Retina (tissue), 1 donor: ENCODE results near the gene CUL4A.
"Not testable (repeated sequence)": the region's sequence is repeated elsewhere in the genome, so short reads cannot be mapped to it uniquely, and the experiment has no call there.

Source experiments
- DNase-seq: peaks from one replicate; pipeline ENCODE4 v3.0.0-alpha.2; 2016

The CUL4A gene

GRCh38 chr13:113293686-113294085 lies 84.3 kb downstream of the CUL4A start:
- DNase-seq, result no peak

- no peak for DNase-seq
These were observed 86.4 kb downstream of the CUL4A start for GRCh38 chr13:113295776-113296175.

GRCh38 chr13:113296823-113297369 lies 87.5 kb downstream of the CUL4A start, which contains the start of gene LAMP1:
LAMP1 (plus strand) TSS chr13:113297239; CDS start chr13:113297435, 196 bp downstream.
- DNase-seq, result peak; percentile 100

GRCh38 chr13:113297370-113298042 lies 88.1 kb downstream of the CUL4A start:
- peak; percentile 55 for DNase-seq

GRCh38 chr13:113298043-113298945 lies 88.9 kb downstream of the CUL4A start:
- no peak for DNase-seq

- no peak for DNase-seq
These were observed 90.5 kb downstream of the CUL4A start for GRCh38 chr13:113299951-113300350.

- DNase-seq, result no peak
These were observed 93.6 kb downstream of the CUL4A start for GRCh38 chr13:113302986-113303385.

GRCh38 chr13:113304121-113304520 lies 94.7 kb downstream of the CUL4A start:
- DNase-seq, result no peak

- DNase-seq, result no peak
These were observed 95.8 kb downstream of the CUL4A start for GRCh38 chr13:113305208-113305607.

GRCh38 chr13:113307491-113307890 lies 98.1 kb downstream of the CUL4A start:
- no peak for DNase-seq

- DNase-seq, result no peak
These were observed 100.1 kb downstream of the CUL4A start for GRCh38 chr13:113309473-113309872.

- not testable (repeated sequence) for DNase-seq
These were observed 104.7 kb downstream of the CUL4A start for GRCh38 chr13:113314112-113314511.

- DNase-seq, result not testable (repeated sequence)
These were observed 105.6 kb downstream of the CUL4A start for GRCh38 chr13:113314895-113315470.

- DNase-seq, result no peak
These were observed 106.6 kb downstream of the CUL4A start for GRCh38 chr13:113315992-113316391.
